H1 (cell line): ENCODE results near the gene TAF3. TPM values are rescaled to one million over a fixed set of nuclear protein-coding genes. Genes with fewer than 3 reads are reported as not detected.

Source experiments
- SP1 ChIP-seq: IDR thresholded peaks from 2 replicates; pipeline ENCODE4 v1.6.1; 2011; ENCODE audit warnings: low read depth, low read length
- polyA plus RNA-seq, 7 experiments: library from polyadenylated mRNA; depleted of rRNA in 3 of 7; stranded (reverse) in 5 of 7; unstranded in 2 of 7; fragments of >200 nt in 5 of 7; fragments of 200-250 nt in 2 of 7; gene quantifications; 1 replicate in 5 of 7; 2 replicates in 1 of 7; 4 replicates in 1 of 7; pipeline versions ENCODE4 v1.2.1 to v1.2.3, GENCODE V29; 2011 to 2013; ENCODE audit warnings: missing spikeins in 2 of 7, mixed read lengths in 2 of 7
- total RNA-seq: library from RNA; stranded (reverse); fragmentation: NEBNext Ultra II Directional; extraction: Animal tissue kit (Norgen Biotek cat#: 25700); gene quantifications from 2 replicates; pipeline ENCODE4 v1.2.1, GENCODE V29; 2021

Gene TAF3
- total and polyA plus RNA-seq, 2 of the 8 experiments (the other 6 are each of a cell fraction or from before 2014, with no cell fraction given): 1.5 to 11.2 TPM

GRCh38 chr10:8053446-8054243 is 235.3 kb downstream of the TAF3 start (continued):
- TF ChIP-seq SP1: no peak
- TF ChIP-seq, all 59 proteins: peak for 14
